WI38 (cell line): ENCODE results near the gene PIP5K1C.

ENCODE experiments used
- H3K4me3 ChIP-seq: 2 replicates; pipeline ENCODE4 v1.5.1; 2011; ENCODE audit warnings: low read depth, mild to moderate bottlenecking, control low read depth, low read length
- CTCF ChIP-seq: IDR thresholded peaks from 2 replicates; pipeline ENCODE4 v1.5.1; 2012; ENCODE audit warnings: low read depth, mild to moderate bottlenecking, control low read depth, low read length

Gene PIP5K1C

GRCh38 chr19:3642987-3643673, 57.1 kb downstream of the PIP5K1C start:
- no peak for TF ChIP-seq CTCF
- no peak overlapping the region for H3K4me3 ChIP-seq

GRCh38 chr19:3642296-3642695, 58.0 kb downstream of the PIP5K1C start:
- H3K4me3 ChIP-seq = no peak overlapping the region
- no peak for TF ChIP-seq CTCF

- no peak overlapping the region for H3K4me3 ChIP-seq
- TF ChIP-seq CTCF = no peak
Observed at GRCh38 chr19:3641515-3642269, 58.6 kb downstream of the PIP5K1C start.

GRCh38 chr19:3639479-3639878, 60.8 kb downstream of the PIP5K1C start:
- no peak overlapping the region for H3K4me3 ChIP-seq
- TF ChIP-seq CTCF = no peak

- no peak overlapping the region for H3K4me3 ChIP-seq
- no peak for TF ChIP-seq CTCF
Observed at GRCh38 chr19:3638208-3639193, 61.8 kb downstream of the PIP5K1C start.

GRCh38 chr19:3637621-3638020, 62.6 kb downstream of the PIP5K1C start:
- no peak overlapping the region for H3K4me3 ChIP-seq
- TF ChIP-seq CTCF = no peak

- TF ChIP-seq CTCF = no peak
Observed at GRCh38 chr19:3636962-3637361, 63.3 kb downstream of the PIP5K1C start.

More at GRCh38 chr19:3636962-3637361, 63.3 kb downstream of the PIP5K1C start:
- H3K4me3 ChIP-seq = no peak overlapping the region
